H1 (cell line): ENCODE measurements around the gene VEZT. TPM values are rescaled to one million over a fixed set of nuclear protein-coding genes. Genes with fewer than 3 reads are reported as not detected.

Source experiments
- CTCF ChIA-PET: fragments of 300-600 bp; sonication (Branson Sonifier 250); formaldehyde crosslinking; loops from one replicate; lab custom pipeline; 2021; ENCODE audit not compliant: partially characterized antibody; lab: Charles Lee
- POLR2A ChIA-PET: fragments of 300-600 bp; sonication (Branson Sonifier 250); formaldehyde crosslinking; loops from one replicate; lab custom pipeline; 2021; ENCODE audit warnings: inconsistent platforms; ENCODE audit not compliant: partially characterized antibody; lab: Charles Lee
- DNase-seq, 2 experiments: peaks; one replicate each; pipeline versions ENCODE4 v3.0.0 to v3.0.0-alpha.2; 2010 to 2022; ENCODE audit warnings: low spot score in 2 of 2, low read depth in 1 of 2, mixed read lengths in 1 of 2
- FAIRE-seq: peaks from 2 replicates; lab custom pipeline; 2011; peaks lifted over from hg19 to GRCh38; lab: Jason Lieb, UNC
- H2AFZ ChIP-seq: 2 replicates; pipeline ENCODE4 v1.8.1; 2012; ENCODE audit warnings: low read length, inconsistent platforms
- H2AK5ac ChIP-seq: 2 replicates; pipeline ENCODE4 v1.6.1; 2013; ENCODE audit warnings: low read depth, low read length
- H2BK120ac ChIP-seq: replicated peaks from 2 replicates; pipeline ENCODE3; 2013; ENCODE audit warnings: low read depth, low read length, inconsistent platforms
- H2BK12ac ChIP-seq: 2 replicates; pipeline ENCODE4 v1.6.1; 2013; ENCODE audit warnings: low read depth, low read length
- H2BK15ac ChIP-seq: 2 replicates; pipeline ENCODE4 v1.6.1; 2013; ENCODE audit warnings: low read length
- H2BK20ac ChIP-seq: 2 replicates; pipeline ENCODE4 v1.6.1; 2013; ENCODE audit warnings: low read length
- H2BK5ac ChIP-seq: 2 replicates; pipeline ENCODE4 v1.6.1; 2013; ENCODE audit warnings: low read depth, low read length
- H3K14ac ChIP-seq: 2 replicates; pipeline ENCODE4 v1.6.1; 2013; ENCODE audit warnings: inconsistent platforms; ENCODE audit not compliant: insufficient read length
- H3K18ac ChIP-seq: 2 replicates; pipeline ENCODE4 v1.6.1; 2013; ENCODE audit warnings: low read length; ENCODE audit errors: extremely low read depth
- H3K23ac ChIP-seq: 2 replicates; pipeline ENCODE4 v1.6.1; 2013; ENCODE audit warnings: inconsistent platforms; ENCODE audit not compliant: insufficient read length
- H3K23me2 ChIP-seq: 2 replicates; pipeline ENCODE4 v1.6.1; 2013; ENCODE audit warnings: low read depth, low read length
- H3K27ac ChIP-seq: 2 replicates; pipeline ENCODE4 v1.6.1; 2011; ENCODE audit warnings: low read depth, low read length, inconsistent platforms
- H3K27me3 ChIP-seq, 4 experiments: replicated peaks in 1 of 4; 1 replicate in 1 of 4; 2 replicates in 3 of 4; pipeline versions ENCODE4 v1.6.1 to v1.8.1; 2011 to 2013; ENCODE audit warnings: low read length in 3 of 4, mild to moderate bottlenecking in 3 of 4, inconsistent platforms in 2 of 4, mixed read lengths in 2 of 4, moderate library complexity in 1 of 4; ENCODE audit not compliant: control insufficient read depth in 3 of 4, insufficient read depth in 3 of 4; ENCODE audit errors: extremely low read depth in 1 of 4
- H3K36me3 ChIP-seq, 4 experiments: 2 replicates each; pipeline versions ENCODE4 v1.6.1 to v1.8.1; 2011 to 2013; ENCODE audit warnings: mild to moderate bottlenecking in 4 of 4, low read length in 3 of 4, moderate library complexity in 2 of 4, control low read depth in 1 of 4, inconsistent platforms in 1 of 4; ENCODE audit not compliant: insufficient read depth in 4 of 4, control insufficient read depth in 2 of 4
- H3K4ac ChIP-seq: replicated peaks from 2 replicates; pipeline ENCODE3; 2013; ENCODE audit warnings: low read length, low read depth, mixed read lengths, inconsistent platforms; ENCODE audit not compliant: insufficient read length
- H3K4me1 ChIP-seq, 4 experiments: replicated peaks in 1 of 4; 1 replicate in 1 of 4; 2 replicates in 3 of 4; pipeline versions ENCODE4 v1.6.1 to v1.8.1; 2011 to 2013; ENCODE audit warnings: low read length in 3 of 4, inconsistent platforms in 2 of 4, mixed read lengths in 1 of 4; ENCODE audit not compliant: insufficient read depth in 4 of 4, control insufficient read depth in 3 of 4
- H3K4me2 ChIP-seq, 2 experiments: 2 replicates each; pipeline versions ENCODE4 v1.6.1 to v1.8.1; 2011 to 2013; ENCODE audit warnings: low read depth in 2 of 2, low read length in 2 of 2, control low read depth in 1 of 2, inconsistent platforms in 1 of 2, mild to moderate bottlenecking in 1 of 2; ENCODE audit not compliant: insufficient read depth in 1 of 2
- H3K4me3 ChIP-seq, 4 experiments: fragments of 200-600, 300-600 bp in 1 of 4; sonication (generic), shearing (Covaris generic), sonication (Bioruptor Twin) in 1 of 4; 2 replicates each; pipeline versions ENCODE4 v1.5.1 to v1.8.1; 2011 to 2016; ENCODE audit warnings: low read length in 4 of 4, low read depth in 3 of 4, control low read depth in 2 of 4, inconsistent platforms in 2 of 4, mild to moderate bottlenecking in 2 of 4, mixed read lengths in 1 of 4, moderate library complexity in 1 of 4; ENCODE audit not compliant: insufficient read depth in 2 of 4; ENCODE audit errors: extremely low read depth in 1 of 4
- H3K56ac ChIP-seq: replicated peaks from 2 replicates; pipeline ENCODE3; 2013; ENCODE audit warnings: low read depth, mild to moderate bottlenecking, mixed read lengths, low read length, inconsistent platforms; ENCODE audit not compliant: insufficient read length
- H3K79me1 ChIP-seq: 2 replicates; pipeline ENCODE4 v1.6.1; 2013; ENCODE audit warnings: low read depth, low read length, control low read depth
- H3K79me2 ChIP-seq, 2 experiments: 2 replicates each; pipeline versions ENCODE4 v1.6.1 to v1.8.1; 2012 to 2013; ENCODE audit warnings: low read length in 2 of 2, mild to moderate bottlenecking in 2 of 2, inconsistent platforms in 1 of 2; ENCODE audit not compliant: insufficient read depth in 2 of 2, control insufficient read depth in 1 of 2
- H3K9ac ChIP-seq, 4 experiments: replicated peaks in 1 of 4; 1 replicate in 1 of 4; 2 replicates in 3 of 4; pipeline versions ENCODE4 v1.6.1 to v1.8.1; 2011 to 2013; ENCODE audit warnings: low read depth in 3 of 4, low read length in 3 of 4, control low read depth in 2 of 4, mild to moderate bottlenecking in 2 of 4, moderate library complexity in 2 of 4, inconsistent platforms in 1 of 4; ENCODE audit errors: extremely low read depth in 1 of 4
- H3K9me3 ChIP-seq, 2 experiments: 2 replicates each; pipeline versions ENCODE4 v1.6.1 to v1.8.1; 2012 to 2013; ENCODE audit warnings: mild to moderate bottlenecking in 2 of 2, moderate library complexity in 2 of 2, control low read depth in 1 of 2, inconsistent platforms in 1 of 2, low read depth in 1 of 2, low read length in 1 of 2, mixed read lengths in 1 of 2; ENCODE audit not compliant: insufficient read depth in 2 of 2
- H4K20me1 ChIP-seq, 2 experiments: replicated peaks in 1 of 2; 2 replicates each; pipeline versions ENCODE3 to v1.8.1; 2011 to 2013; ENCODE audit warnings: inconsistent platforms in 2 of 2, low read length in 2 of 2, mild to moderate bottlenecking in 1 of 2; ENCODE audit not compliant: insufficient read depth in 2 of 2, control insufficient read depth in 1 of 2
- H4K5ac ChIP-seq: 2 replicates; pipeline ENCODE4 v1.6.1; 2013; ENCODE audit warnings: low read length, low read depth, mixed read lengths, inconsistent platforms; ENCODE audit not compliant: insufficient read length
- H4K8ac ChIP-seq: 2 replicates; pipeline ENCODE4 v1.8.0; 2013; ENCODE audit warnings: mild to moderate bottlenecking, moderate library complexity, low read length, inconsistent platforms; ENCODE audit not compliant: insufficient read depth; ENCODE audit errors: extremely low read depth
- H4K91ac ChIP-seq: replicated peaks from 2 replicates; pipeline ENCODE3; 2013; ENCODE audit warnings: low read length, mixed read lengths, inconsistent platforms; ENCODE audit not compliant: insufficient read length
- WGBS, 2 experiments: shearing (Covaris generic) in 1 of 2; methylation state at CpG; one replicate each; pipeline versions ENCODE4 v1.1.6 to v1.1.7; 2013 to 2015; ENCODE audit warnings: low lambda C conversion rate in 2 of 2, mixed read lengths in 2 of 2, inconsistent platforms in 1 of 2, low coverage in 1 of 2, missing lambda C conversion rate in 1 of 2; ENCODE audit not compliant: insufficient replicate concordance in 2 of 2, insufficient coverage in 1 of 2, insufficient read length in 1 of 2; ENCODE audit errors: extremely low coverage in 1 of 2, missing lambda C conversion rate in 1 of 2; 5-methylcytosine and 5-hydroxymethylcytosine counted together
- polyA plus RNA-seq, 7 experiments: library from polyadenylated mRNA; depleted of rRNA in 3 of 7; stranded (reverse) in 5 of 7; unstranded in 2 of 7; fragments of >200 nt in 5 of 7; fragments of 200-250 nt in 2 of 7; gene quantifications; 1 replicate in 5 of 7; 2 replicates in 1 of 7; 4 replicates in 1 of 7; pipeline versions ENCODE4 v1.2.1 to v1.2.3, GENCODE V29; 2011 to 2013; ENCODE audit warnings: missing spikeins in 2 of 7, mixed read lengths in 2 of 7
- total RNA-seq: library from RNA; stranded (reverse); fragmentation: NEBNext Ultra II Directional; extraction: Animal tissue kit (Norgen Biotek cat#: 25700); gene quantifications from 2 replicates; pipeline ENCODE4 v1.2.1, GENCODE V29; 2021

Gene VEZT
- total and polyA plus RNA-seq, 2 of the 8 experiments (the other 6 are each of a cell fraction or from before 2014, with no cell fraction given): 44.0 to 56.1 TPM

DNA sequence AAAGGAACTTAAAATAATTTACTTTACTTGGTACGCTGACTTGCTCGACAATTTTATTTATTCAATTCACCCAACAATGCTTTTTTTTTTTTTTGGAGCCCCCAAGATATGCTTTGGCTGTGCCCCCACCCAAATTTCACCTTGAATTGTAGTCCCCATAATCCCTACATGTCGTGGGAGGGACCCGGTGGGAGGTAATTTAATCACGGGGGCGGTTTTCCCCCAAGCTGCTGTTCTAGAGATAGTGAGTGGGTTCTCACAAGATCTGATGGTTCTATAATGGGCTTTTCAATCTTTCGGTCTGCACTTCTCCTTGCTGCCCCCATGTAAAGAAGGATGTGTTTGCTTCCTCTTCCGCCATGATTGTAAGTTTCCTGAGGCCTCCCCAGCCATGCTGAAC lies 10.7 kb upstream of the VEZT start:
- Histone ChIP-seq H2AFZ (no peak overlapping the region), H3K23me2 (no peaks in the 10 kb centered on the region), H3K4ac (no peak overlapping the region), H4K5ac (no peak overlapping the region), H2BK5ac (no peak overlapping the region; the same call in 1 of the 2 replicates), H3K79me1 (no peaks in the 10 kb centered on the region; the same call in 1 of the 2 replicates), H3K27ac (no peak overlapping the region), H4K8ac (no peak overlapping the region), H3K14ac (no peak overlapping the region), H3K56ac (no peak overlapping the region), H4K91ac (no peak overlapping the region), H3K9me3 (no peaks in the 10 kb centered on the region), H2BK20ac (no peak overlapping the region), H3K18ac (no peak overlapping the region), H3K27me3 (no peaks in the 10 kb centered on the region), H3K9ac (no peak overlapping the region), H2AK5ac (no peak overlapping the region), H4K20me1 (no peaks in the 10 kb centered on the region), H3K36me3 (peaks cover 0 to 12% (median 3%) of the 10 kb centered on the region in 4 experiments; a peak in 3 of 8 replicates), H3K79me2 (peaks cover 0 to 80% of the 10 kb centered on the region in 2 experiments; a peak in 2 of 4 replicates), H2BK120ac (no peak overlapping the region), H3K4me2 (peak overlapping the region in 1 of 2 experiments; percentile 19; a peak in 2 of 4 replicates), H2BK15ac (no peak overlapping the region), H3K4me3 (no peak overlapping the region), H3K4me1 (peaks cover 2 to 40% (median 25%) of the 10 kb centered on the region in 4 experiments; a peak in 6 of 7 replicates), H2BK12ac (no peak overlapping the region), H3K23ac (no peak overlapping the region)
- FAIRE-seq: no peak
- 77% methylated on average over 8 of the region's 8 CpGs; no CpG with 5 or more reads in 1 of the 2 experiments for WGBS, 2 experiments
- no peak for DNase-seq
- ChIA-PET POLR2A (interaction anchor here (7.7 kb wide), 1 partner anchor 12 kb away, joined by 89 read pairs; the partner anchor contains the start of genes FGD6 and VEZT), CTCF (no interaction called here)
